GM23338 (cell line): ENCODE data around the gene CNTRL. TPM values are rescaled to one million over a fixed set of nuclear protein-coding genes. Genes with fewer than 3 reads are reported as not detected.

Experiments
- CREB1 ChIP-seq: fragments of 250-450 bp; sonication (Bioruptor Pico); IDR thresholded peaks from 2 replicates; pipeline ENCODE4 v1.5.0; 2020; ENCODE audit warnings: low read depth, mild to moderate bottlenecking, moderate library complexity
- EZH2phosphoT487 ChIP-seq: fragments of 200-600 bp; sonication (generic); IDR thresholded peaks from one replicate; pipeline ENCODE4 v1.8.1; 2018; ENCODE audit warnings: antibody characterized with exemption; ENCODE audit not compliant: unreplicated experiment
- JUNB ChIP-seq: IDR thresholded peaks from one replicate; pipeline ENCODE4 v1.6.1; 2016; ENCODE audit warnings: antibody characterized with exemption; ENCODE audit not compliant: unreplicated experiment
- NANOG ChIP-seq: IDR thresholded peaks from 2 replicates; pipeline ENCODE4 v1.6.1; 2016; ENCODE audit warnings: antibody characterized with exemption, borderline replicate concordance
- STAT1 ChIP-seq: IDR thresholded peaks from one replicate; pipeline ENCODE4 v1.6.1; 2016; ENCODE audit warnings: antibody characterized with exemption; ENCODE audit not compliant: unreplicated experiment
- ZNF114 ChIP-seq: fragments of 250-450 bp; sonication (Bioruptor Pico); IDR thresholded peaks from 2 replicates; pipeline ENCODE4 v1.5.0; 2020; ENCODE audit warnings: mild to moderate bottlenecking, moderate library complexity
- ZNF331 ChIP-seq: fragments of 250-450 bp; sonication (Bioruptor Pico); IDR thresholded peaks from 2 replicates; pipeline ENCODE4 v1.5.0; 2020; ENCODE audit warnings: low read depth, mild to moderate bottlenecking, moderate library complexity
- polyA plus RNA-seq: library from polyadenylated mRNA; unstranded; fragments of >200 nt; fragmentation: Nextera tagmentation; extraction: Ambion mirVana; gene quantifications from 2 replicates; pipeline ENCODE4 v1.2.1, GENCODE V29; 2016
- total RNA-seq: library from RNA; depleted of rRNA; stranded (reverse); fragments of >200 nt; shearing (Covaris generic); gene quantifications from 2 replicates; pipeline ENCODE4 v1.2.3, GENCODE V29; 2014
- TF ChIP-seq, protein P1 (sequence below): fragments of 250-450 bp; sonication (Bioruptor Pico); IDR thresholded peaks from 2 replicates; pipeline ENCODE4 v1.5.0; 2020; ENCODE audit warnings: mild to moderate bottlenecking, moderate library complexity
- TF ChIP-seq, protein P2 (sequence below): IDR thresholded peaks from one replicate; pipeline ENCODE4 v1.6.1; 2018; ENCODE audit warnings: antibody characterized with exemption; ENCODE audit not compliant: unreplicated experiment

CNTRL gene
- total and polyA plus RNA-seq, 2 experiments from 2014 or later = 9.2 to 11.7 TPM

DNA sequence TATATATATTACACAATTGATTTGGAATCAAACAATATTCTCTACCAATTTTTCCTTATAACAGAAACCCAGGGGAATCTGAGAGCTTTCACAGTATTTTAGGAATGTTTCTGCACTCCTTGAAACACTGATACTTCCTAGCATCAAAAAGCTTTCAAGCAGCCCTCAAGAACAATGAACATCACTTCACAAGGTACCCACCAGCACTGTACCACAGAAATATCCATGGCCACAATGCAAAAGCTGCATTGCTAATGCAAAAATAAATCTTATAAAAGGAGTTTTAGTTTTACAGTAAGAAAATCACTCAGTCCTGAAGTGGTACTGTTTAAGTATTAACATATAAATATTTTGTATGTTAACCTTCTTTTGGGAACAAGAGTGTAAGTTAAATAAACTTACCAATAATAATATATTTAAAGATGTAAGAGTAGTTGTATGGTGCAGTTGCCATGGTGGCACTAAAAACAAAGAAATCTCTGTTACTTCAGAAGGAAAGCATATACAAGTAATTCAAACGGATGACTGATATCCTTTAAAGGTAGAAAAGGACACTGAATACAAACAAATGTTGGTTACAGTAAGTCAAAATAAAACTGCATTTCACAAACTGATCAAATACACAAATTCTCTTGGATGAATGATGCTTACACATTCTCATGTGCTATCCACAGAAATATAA lies 118.3 kb downstream of the CNTRL start (continued):
- TF ChIP-seq, protein P1, sequence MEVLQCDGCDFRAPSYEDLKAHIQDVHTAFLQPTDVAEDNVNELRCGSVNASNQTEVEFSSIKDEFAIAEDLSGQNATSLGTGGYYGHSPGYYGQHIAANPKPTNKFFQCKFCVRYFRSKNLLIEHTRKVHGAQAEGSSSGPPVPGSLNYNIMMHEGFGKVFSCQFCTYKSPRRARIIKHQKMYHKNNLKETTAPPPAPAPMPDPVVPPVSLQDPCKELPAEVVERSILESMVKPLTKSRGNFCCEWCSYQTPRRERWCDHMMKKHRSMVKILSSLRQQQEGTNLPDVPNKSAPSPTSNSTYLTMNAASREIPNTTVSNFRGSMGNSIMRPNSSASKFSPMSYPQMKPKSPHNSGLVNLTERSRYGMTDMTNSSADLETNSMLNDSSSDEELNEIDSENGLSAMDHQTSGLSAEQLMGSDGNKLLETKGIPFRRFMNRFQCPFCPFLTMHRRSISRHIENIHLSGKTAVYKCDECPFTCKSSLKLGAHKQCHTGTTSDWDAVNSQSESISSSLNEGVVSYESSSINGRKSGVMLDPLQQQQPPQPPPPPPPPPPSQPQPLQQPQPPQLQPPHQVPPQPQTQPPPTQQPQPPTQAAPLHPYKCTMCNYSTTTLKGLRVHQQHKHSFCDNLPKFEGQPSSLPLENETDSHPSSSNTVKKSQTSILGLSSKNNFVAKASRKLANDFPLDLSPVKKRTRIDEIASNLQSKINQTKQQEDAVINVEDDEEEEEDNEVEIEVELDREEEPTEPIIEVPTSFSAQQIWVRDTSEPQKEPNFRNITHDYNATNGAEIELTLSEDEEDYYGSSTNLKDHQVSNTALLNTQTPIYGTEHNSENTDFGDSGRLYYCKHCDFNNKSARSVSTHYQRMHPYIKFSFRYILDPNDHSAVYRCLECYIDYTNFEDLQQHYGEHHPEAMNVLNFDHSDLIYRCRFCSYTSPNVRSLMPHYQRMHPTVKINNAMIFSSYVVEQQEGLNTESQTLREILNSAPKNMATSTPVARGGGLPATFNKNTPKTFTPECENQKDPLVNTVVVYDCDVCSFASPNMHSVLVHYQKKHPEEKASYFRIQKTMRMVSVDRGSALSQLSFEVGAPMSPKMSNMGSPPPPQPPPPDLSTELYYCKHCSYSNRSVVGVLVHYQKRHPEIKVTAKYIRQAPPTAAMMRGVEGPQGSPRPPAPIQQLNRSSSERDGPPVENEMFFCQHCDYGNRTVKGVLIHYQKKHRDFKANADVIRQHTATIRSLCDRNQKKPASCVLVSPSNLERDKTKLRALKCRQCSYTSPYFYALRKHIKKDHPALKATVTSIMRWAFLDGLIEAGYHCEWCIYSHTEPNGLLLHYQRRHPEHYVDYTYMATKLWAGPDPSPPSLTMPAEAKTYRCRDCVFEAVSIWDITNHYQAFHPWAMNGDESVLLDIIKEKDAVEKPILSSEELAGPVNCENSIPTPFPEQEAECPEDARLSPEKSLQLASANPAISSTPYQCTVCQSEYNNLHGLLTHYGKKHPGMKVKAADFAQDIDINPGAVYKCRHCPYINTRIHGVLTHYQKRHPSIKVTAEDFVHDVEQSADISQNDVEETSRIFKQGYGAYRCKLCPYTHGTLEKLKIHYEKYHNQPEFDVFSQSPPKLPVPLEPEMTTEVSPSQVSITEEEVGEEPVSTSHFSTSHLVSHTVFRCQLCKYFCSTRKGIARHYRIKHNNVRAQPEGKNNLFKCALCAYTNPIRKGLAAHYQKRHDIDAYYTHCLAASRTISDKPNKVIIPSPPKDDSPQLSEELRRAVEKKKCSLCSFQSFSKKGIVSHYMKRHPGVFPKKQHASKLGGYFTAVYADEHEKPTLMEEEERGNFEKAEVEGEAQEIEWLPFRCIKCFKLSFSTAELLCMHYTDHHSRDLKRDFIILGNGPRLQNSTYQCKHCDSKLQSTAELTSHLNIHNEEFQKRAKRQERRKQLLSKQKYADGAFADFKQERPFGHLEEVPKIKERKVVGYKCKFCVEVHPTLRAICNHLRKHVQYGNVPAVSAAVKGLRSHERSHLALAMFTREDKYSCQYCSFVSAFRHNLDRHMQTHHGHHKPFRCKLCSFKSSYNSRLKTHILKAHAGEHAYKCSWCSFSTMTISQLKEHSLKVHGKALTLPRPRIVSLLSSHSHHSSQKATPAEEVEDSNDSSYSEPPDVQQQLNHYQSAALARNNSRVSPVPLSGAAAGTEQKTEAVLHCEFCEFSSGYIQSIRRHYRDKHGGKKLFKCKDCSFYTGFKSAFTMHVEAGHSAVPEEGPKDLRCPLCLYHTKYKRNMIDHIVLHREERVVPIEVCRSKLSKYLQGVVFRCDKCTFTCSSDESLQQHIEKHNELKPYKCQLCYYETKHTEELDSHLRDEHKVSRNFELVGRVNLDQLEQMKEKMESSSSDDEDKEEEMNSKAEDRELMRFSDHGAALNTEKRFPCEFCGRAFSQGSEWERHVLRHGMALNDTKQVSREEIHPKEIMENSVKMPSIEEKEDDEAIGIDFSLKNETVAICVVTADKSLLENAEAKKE = no peak
- TF ChIP-seq CREB1 (no peak), JUNB (no peak), NANOG (no peak), EZH2phosphoT487 (no peak), ZNF331 (CRISPR knock-in tag) (no peak), ZNF114 (no peak), STAT1 (no peak)
- TF ChIP-seq, protein P2, sequence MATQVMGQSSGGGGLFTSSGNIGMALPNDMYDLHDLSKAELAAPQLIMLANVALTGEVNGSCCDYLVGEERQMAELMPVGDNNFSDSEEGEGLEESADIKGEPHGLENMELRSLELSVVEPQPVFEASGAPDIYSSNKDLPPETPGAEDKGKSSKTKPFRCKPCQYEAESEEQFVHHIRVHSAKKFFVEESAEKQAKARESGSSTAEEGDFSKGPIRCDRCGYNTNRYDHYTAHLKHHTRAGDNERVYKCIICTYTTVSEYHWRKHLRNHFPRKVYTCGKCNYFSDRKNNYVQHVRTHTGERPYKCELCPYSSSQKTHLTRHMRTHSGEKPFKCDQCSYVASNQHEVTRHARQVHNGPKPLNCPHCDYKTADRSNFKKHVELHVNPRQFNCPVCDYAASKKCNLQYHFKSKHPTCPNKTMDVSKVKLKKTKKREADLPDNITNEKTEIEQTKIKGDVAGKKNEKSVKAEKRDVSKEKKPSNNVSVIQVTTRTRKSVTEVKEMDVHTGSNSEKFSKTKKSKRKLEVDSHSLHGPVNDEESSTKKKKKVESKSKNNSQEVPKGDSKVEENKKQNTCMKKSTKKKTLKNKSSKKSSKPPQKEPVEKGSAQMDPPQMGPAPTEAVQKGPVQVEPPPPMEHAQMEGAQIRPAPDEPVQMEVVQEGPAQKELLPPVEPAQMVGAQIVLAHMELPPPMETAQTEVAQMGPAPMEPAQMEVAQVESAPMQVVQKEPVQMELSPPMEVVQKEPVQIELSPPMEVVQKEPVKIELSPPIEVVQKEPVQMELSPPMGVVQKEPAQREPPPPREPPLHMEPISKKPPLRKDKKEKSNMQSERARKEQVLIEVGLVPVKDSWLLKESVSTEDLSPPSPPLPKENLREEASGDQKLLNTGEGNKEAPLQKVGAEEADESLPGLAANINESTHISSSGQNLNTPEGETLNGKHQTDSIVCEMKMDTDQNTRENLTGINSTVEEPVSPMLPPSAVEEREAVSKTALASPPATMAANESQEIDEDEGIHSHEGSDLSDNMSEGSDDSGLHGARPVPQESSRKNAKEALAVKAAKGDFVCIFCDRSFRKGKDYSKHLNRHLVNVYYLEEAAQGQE = no peak
